AG04450 (cell line): ENCODE data around the gene WDR74. TPM values are rescaled to one million over a fixed set of nuclear protein-coding genes. Genes with fewer than 3 reads are reported as not detected.
"Not testable (repeated sequence)": the region's sequence is repeated elsewhere in the genome, so short reads cannot be mapped to it uniquely, and the experiment has no call there.

Experiments
- CTCF ChIA-PET: fragments of 300-600, 350-600 bp; formaldehyde crosslinking; extraction: SDS; loops from one replicate; lab custom pipeline; 2022; ENCODE audit warnings: antibody characterized with exemption, inconsistent platforms; lab: Charles Lee
- POLR2A ChIA-PET: fragments of 350-600 bp; formaldehyde crosslinking; extraction: SDS; loops from one replicate; lab custom pipeline; 2021; ENCODE audit warnings: antibody characterized with exemption, inconsistent platforms; lab: Yijun Ruan, JAX
- DNase-seq: peaks from one replicate; pipeline ENCODE4 v3.0.0-alpha.2; 2011; ENCODE audit warnings: low read depth, low spot score
- H3K27ac ChIP-seq: one replicate; pipeline ENCODE4 v1.5.1; 2012; ENCODE audit warnings: low read depth, low read length, control low read depth
- H3K27me3 ChIP-seq: one replicate; pipeline ENCODE4 v1.6.0; 2012; ENCODE audit warnings: low read length; ENCODE audit not compliant: control insufficient read depth, insufficient read depth
- H3K4me3 ChIP-seq: 2 replicates; pipeline ENCODE4 v1.5.1; 2011; ENCODE audit warnings: mild to moderate bottlenecking, low read depth, low read length, control low read depth
- H3K9me3 ChIP-seq: 2 replicates; pipeline ENCODE4 v1.5.1; 2012; ENCODE audit warnings: low read length; ENCODE audit not compliant: control insufficient read depth, insufficient read depth
- polyA plus RNA-seq: library from polyadenylated mRNA; depleted of rRNA; stranded (reverse); fragments of >200 nt; gene quantifications from 2 replicates; pipeline ENCODE4 v1.2.3, GENCODE V29; 2011
- TF ChIP-seq, protein P1 (sequence below): IDR thresholded peaks from 2 replicates; pipeline ENCODE4 v1.5.1; 2011; ENCODE audit warnings: low read depth, low read length, control low read depth, inconsistent platforms

Gene WDR74
- polyA plus RNA-seq, 1 experiment: 18.0 TPM

DNA sequence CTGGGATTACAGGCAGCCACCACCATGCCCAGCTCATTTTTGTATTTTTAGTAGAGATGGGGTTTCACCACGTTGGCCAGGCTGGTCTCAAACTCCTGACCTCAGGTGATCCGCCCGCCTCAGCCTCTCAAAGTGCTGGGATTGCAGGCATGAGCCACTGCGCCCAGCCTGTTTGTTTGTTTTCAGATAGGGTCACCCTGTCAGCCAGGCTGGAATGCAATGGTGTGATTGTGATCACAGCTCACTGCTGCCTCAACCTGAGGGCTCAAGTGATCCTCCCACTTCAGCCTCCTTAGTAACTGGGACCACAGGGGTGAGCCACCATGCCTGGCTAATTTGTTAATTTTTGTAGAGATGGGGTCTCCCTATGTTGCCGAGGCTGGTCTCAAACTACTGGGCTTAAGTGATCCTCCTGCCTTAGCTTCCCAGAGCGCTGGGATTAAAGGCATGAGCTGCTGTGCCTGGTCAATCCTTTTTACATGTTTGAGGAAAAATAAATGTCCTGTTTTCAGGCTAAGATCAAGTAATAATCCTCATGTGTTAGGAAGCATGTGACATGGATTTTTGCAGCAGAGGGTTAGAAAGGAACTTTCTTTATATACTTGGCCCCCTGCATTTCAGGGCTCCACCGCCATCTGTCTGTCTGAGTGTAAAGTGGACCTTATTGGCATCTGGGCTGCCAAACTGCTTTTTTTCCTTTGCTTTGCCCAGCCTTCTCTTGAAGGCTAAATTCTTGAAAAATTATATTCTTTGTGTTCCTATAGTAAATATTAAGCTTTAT, 36.5 kb upstream of the WDR74 start:
- DNase-seq: no peak
- Histone ChIP-seq H3K4me3 (no peak overlapping the region), H3K27me3 (no peaks in the 10 kb centered on the region), H3K27ac (peak overlapping the region; percentile 11), H3K9me3 (peaks cover 2% of the 10 kb centered on the region; the same call in 1 of the 2 replicates)
- POLR2A ChIA-PET: interaction anchor here (0.7 to 3.0 kb wide), 4 partner anchors 19 to 34 kb away, joined by 3 to 10 read pairs (median 3); no protein-coding TSS in a partner anchor
- TF ChIP-seq, protein P1, sequence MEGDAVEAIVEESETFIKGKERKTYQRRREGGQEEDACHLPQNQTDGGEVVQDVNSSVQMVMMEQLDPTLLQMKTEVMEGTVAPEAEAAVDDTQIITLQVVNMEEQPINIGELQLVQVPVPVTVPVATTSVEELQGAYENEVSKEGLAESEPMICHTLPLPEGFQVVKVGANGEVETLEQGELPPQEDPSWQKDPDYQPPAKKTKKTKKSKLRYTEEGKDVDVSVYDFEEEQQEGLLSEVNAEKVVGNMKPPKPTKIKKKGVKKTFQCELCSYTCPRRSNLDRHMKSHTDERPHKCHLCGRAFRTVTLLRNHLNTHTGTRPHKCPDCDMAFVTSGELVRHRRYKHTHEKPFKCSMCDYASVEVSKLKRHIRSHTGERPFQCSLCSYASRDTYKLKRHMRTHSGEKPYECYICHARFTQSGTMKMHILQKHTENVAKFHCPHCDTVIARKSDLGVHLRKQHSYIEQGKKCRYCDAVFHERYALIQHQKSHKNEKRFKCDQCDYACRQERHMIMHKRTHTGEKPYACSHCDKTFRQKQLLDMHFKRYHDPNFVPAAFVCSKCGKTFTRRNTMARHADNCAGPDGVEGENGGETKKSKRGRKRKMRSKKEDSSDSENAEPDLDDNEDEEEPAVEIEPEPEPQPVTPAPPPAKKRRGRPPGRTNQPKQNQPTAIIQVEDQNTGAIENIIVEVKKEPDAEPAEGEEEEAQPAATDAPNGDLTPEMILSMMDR: 0 out of 2 replicates have a peak, but pooled peaks have one; percentile 7
- CTCF ChIA-PET: interaction anchor here (1.0 to 1.4 kb wide), 2 partner anchors 11 to 89 kb away, joined by 3 to 5 read pairs; no protein-coding TSS in a partner anchor

DNA sequence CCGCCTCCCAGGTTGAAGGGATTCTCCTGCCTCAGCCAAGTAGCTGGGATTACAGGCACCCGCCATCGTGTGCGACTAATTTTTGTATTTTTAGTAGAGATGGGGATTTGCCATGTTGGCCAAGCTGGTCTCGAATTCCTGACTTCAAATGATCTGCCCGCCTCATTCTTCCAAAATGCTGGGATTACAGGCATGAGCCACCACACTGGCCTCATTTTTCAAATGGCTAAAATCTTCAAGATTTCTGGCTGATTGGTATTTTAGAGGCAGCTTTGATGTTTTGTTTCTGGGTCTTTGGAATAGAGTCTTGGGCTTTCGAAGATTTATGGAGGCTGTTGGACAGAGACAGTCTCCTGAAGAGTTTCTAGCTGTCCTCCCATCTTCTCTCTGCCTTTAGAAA, 35.5 kb upstream of the WDR74 start:
- no peaks in the 10 kb centered on the region for H3K27me3 ChIP-seq
- no peak for DNase-seq
- ChIA-PET CTCF (interaction anchor here (0.7 to 1.7 kb wide), 5 partner anchors 9 to 17 kb away, joined by 3 to 6 read pairs (median 3); no protein-coding TSS in a partner anchor), POLR2A (interaction anchor here (0.7 to 3.0 kb wide), 4 partner anchors 18 to 34 kb away, joined by 3 to 19 read pairs (median 6); no protein-coding TSS in a partner anchor)
- TF ChIP-seq, protein P1: no peak
- no peak overlapping the region for H3K4me3 ChIP-seq
- H3K9me3 ChIP-seq: no peaks in the 10 kb centered on the region
- H3K27ac ChIP-seq: no peak overlapping the region

DNA sequence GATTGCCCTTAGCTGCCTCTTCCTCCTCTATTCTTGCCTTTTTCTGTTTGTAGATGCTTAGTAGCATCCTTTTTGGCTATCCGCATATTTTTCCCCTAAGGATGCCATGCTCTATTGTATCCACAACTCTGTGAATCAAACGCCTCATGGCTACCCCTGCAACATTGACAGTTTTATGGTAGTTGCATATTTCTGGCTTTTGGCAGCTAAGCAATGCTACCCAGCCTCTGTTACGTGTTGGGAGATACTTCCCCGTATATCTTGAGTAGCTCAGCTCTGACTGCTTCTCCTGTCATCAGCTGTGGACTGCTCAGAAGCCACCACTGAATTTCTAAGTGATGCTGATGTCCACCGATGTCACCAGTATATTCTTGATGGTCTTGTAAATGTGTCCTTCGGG, 26.2 kb upstream of the WDR74 start:
- TF ChIP-seq, protein P1: no peak
- Histone ChIP-seq H3K27me3 (no peaks in the 10 kb centered on the region), H3K27ac (no peak overlapping the region), H3K4me3 (no peak overlapping the region), H3K9me3 (no peaks in the 10 kb centered on the region)
- ChIA-PET CTCF (interaction anchor here (0.6 to 3.0 kb wide), 9 partner anchors 9 to 170 kb away, joined by 3 to 23 read pairs (median 6); partner anchors contain the start of genes SLC3A2, TAF6L and TMEM179B), POLR2A (interaction anchor here (0.6 to 3.0 kb wide), 5 partner anchors 10 to 1351 kb away, joined by 3 to 24 read pairs (median 8); partner anchors contain the start of gene SLC3A2)
- DNase-seq: no peak

DNA sequence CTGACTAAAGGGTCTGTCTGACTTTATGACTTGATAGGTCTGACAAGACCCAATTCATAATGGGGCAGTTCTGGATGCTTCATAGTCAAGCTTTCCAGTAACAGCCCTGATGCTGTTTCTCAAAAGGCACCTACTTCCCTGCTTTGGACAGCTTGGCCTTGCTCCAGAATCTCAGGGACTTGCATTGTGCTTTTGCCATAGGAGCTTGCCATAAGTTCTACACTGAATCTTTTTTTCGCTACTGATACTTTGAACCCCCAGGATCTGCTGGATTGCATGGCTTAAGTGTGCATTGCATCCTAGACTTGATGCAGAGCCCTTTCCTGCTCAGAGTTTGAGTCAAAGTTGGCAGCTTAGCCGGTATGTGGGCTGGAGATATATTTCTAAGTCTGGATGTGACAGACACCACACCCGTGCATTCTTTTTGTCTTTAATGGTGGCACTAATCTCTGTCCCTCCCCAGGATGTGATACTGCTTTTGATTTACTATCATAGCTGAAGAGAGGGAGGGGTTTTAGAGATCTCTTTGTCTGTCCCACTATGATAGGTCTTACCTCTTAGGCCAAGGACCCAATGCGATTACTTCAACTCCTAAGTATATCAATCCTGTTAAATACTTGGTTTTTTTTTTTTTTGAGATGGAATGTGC, 24.4 kb upstream of the WDR74 start:
- TF ChIP-seq, protein P1: no peak
- H3K27me3 ChIP-seq: no peaks in the 10 kb centered on the region
- H3K27ac ChIP-seq: no peak overlapping the region
- ChIA-PET CTCF (interaction anchor here (1.1 to 3.0 kb wide), 3 partner anchors 9 to 77 kb away, joined by 3 to 23 read pairs (median 4); partner anchors contain the start of gene TMEM179B), POLR2A (interaction anchor here (1.3 to 2.4 kb wide), 4 partner anchors 8 to 23 kb away, joined by 3 to 13 read pairs (median 8); partner anchors contain the start of gene SLC3A2)
- no peaks in the 10 kb centered on the region for H3K9me3 ChIP-seq
- H3K4me3 ChIP-seq: no peak overlapping the region
- DNase-seq: no peak

DNA sequence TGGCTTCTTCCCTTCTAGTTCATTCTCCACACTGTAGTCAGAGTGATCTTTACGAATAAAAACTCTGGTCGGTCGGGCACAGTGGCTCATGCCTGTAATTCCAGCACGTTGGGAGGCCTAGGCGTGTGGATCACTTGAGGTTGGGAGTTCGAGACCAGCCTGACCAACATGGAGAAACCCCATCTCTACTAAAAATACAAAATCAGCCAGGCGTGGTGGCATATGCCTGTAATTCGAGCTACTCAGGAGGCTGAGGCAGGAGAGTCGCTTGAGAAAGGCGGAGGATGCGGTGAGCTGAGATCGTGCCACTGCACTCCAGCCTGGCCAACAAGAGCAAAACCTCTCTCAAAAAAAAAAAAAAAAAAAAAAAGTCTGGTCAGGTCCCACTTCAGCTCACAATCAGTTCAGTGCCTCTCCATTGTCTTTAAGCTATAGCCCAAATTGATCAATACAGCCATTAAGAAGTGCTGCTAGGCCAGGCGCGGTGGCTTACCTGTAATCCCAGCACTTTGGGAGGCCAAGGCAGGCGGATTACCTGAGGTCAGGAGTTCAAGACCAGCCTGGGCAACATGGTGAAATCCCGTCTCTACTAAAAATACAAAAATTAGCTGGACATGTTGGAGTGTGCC, 22.3 kb upstream of the WDR74 start:
- not testable (repeated sequence) for H3K4me3 ChIP-seq, H3K9me3 ChIP-seq, H3K27me3 ChIP-seq, DNase-seq, H3K27ac ChIP-seq
- POLR2A ChIA-PET: interaction anchor here (0.9 to 2.4 kb wide), 2 partner anchors 20 to 21 kb away, joined by 3 to 13 read pairs; no protein-coding TSS in a partner anchor
- CTCF ChIA-PET: interaction anchor here (0.7 to 2.0 kb wide), 4 partner anchors 74 to 522 kb away, joined by 3 to 25 read pairs (median 6); no protein-coding TSS in a partner anchor
